Activated effector memory CD4-positive, alpha-beta T cell treated with anti-CD3 and anti-CD28 coated beads, Interleukin-2, amount 50 U/mL, for 16 hours (primary cell): ENCODE results near the gene LAMA3.

Experiments used
- DNase-seq: peaks from one replicate; pipeline ENCODE4 v3.0.0-alpha.2; 2020

Gene LAMA3

DNA sequence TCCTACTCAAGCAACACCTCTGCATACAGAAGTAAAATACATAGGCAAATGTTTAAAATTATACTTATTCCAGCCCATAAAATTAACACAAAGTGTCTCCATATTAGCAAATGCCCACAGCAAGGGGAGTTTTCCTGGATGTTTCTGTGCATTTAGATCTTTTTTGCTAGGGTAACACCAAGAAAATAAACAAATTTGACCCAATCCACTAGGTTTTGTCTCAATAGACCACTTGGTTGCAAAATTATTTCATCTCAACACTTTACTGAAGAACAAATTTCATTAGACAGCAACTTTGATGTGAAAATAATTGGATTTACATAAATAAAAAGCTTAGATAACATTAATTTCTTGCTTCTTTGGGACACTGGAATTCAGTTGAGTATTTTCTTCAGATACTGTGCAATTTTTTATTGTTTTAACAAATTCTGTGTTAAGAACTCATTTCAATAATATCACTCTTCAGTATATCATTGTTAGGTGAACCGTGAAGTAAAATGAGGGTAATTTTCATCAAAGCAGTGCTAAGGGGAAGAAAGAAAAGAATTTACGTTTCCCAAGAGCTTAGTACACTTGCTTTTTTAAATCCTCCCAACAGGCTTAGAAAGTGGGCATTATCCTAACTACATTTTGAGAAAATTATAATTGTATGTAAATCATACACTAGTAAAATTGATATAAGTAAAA, 191.8 kb downstream of the LAMA3 start:
- DNase-seq: no peak

- DNase-seq: no peak
Observed at GRCh38 chr18:23881778-23882177, 192.5 kb downstream of the LAMA3 start.

GRCh38 chr18:23882616-23883276, 193.5 kb downstream of the LAMA3 start:
- DNase-seq: no peak

DNA sequence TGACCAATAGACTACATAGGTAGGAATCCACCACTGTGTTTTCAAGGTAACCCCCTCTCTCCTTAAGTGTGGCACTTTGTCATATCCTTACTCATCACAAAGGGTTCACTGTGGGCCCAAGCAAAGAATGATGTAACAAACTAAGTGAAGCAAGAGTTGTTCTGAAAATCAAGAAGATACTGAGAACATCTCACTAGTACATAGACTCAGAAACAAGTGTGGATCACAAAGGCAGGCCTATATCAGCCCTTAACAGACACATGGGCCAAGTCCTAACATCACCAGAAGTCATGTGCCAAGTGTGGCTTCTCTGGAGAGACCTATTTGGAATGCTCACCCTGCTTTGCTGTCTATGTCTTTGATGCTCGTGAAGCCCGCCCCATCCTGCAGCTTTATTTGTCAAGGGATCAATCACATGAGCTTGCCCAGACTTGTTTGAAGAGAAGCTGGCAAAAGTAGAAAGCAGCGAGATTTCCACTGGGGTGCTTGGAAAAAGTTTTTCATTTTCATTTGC, 194.1 kb downstream of the LAMA3 start:
- DNase-seq: no peak

- DNase-seq: no peak
Observed at GRCh38 chr18:23884681-23885375, 195.6 kb downstream of the LAMA3 start.

DNA sequence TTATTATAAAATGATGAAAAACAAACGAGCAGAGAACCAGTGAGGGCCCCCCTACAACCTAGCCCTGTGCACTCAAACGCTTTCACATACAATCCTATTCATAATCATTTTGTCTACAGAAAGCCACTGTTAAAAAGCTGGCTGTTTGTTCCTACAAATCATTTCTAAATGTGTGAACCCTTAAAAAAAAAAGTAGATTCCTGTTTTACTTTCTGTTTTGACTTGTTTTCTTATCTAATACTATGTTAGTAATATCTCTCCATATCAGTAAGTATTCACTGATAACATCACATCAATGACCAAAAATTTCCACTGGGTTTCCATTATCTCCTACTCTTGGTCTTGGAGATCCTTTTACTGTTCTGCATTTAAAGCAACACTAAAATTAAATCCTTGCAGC, 196.5 kb downstream of the LAMA3 start:
- DNase-seq: no peak

DNA sequence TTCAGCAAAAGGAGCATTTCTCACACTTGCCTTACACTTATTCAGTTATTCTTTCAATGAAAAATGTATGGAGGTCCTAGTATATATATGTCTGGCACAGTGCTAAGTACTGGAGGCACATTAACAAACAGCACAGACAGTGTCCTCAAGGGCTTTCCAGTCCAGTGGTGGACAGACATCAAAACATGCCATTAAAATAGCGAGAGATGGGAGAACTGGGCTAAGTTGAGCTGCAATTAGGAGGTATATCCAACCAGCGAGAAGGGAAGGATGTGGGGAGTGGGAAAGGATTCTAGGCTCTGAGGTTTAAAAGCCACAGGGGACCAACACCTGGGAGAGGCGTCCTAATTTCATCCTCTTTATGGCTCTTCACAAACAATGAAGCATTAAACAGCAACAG, 197.8 kb downstream of the LAMA3 start:
- no peak for DNase-seq

DNA sequence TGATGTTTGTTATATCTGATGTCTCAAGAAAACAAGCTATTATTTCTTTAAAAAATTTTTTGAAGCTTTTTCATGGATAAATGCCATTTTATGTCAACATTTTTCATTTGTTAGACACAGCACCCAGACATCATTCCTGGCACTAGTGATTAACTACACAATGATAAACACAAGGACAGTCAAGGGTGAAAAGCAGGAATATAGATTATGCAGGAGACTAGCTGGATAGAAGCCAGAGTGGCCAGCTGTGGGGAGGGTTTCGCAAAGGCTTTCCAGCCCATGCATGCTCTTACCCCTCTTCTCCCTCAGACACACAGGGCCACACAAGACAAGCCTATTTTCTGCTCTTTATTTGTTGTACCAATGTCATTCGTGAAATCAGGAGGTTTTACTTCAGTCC, 198.2 kb downstream of the LAMA3 start:
- no peak for DNase-seq

- DNase-seq: no peak
Observed at GRCh38 chr18:23888881-23889280, 199.6 kb downstream of the LAMA3 start.

DNA sequence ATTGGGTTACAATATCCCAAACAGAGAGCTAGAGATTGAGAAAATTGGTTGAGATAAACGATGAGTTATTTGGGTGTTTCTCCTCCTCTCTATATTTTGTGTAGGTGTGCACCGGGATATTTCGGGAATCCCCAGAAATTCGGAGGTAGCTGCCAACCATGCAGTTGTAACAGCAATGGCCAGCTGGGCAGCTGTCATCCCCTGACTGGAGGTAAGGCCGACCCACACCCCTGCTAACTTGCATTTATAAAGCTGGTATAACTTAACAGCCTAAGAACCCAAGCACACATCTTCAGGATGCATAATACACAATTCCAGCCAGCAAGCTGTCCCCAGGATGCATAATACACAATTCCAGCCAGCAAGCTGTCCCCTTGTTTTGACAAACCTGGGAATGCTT, 200.7 kb downstream of the LAMA3 start:
- DNase-seq: no peak

- no peak for DNase-seq
Observed at GRCh38 chr18:23890589-23890988, 201.3 kb downstream of the LAMA3 start.

- DNase-seq: no peak
Observed at GRCh38 chr18:23893653-23894052, 204.4 kb downstream of the LAMA3 start.

GRCh38 chr18:23894661-23895175, 205.5 kb downstream of the LAMA3 start:
- no peak for DNase-seq

DNA sequence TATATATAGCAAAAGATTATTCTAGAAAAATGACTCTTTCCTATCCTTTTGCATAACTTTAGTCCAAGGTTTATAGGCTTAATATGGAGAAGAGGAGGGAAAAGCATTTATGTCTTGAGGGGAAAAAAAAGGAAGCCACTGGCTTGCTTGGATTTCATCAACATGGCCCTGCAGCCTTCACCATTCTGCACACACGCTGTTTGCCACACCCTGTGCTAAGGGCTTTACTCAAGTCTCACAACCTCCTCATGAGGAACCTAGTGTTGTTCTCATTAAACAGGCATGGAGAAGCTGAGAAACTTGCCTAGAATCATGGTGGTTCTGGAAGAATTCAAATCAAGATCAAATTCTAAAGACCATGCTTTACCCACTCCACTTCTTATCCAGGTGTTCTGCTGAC, 208.0 kb downstream of the LAMA3 start:
- DNase-seq: no peak

DNA sequence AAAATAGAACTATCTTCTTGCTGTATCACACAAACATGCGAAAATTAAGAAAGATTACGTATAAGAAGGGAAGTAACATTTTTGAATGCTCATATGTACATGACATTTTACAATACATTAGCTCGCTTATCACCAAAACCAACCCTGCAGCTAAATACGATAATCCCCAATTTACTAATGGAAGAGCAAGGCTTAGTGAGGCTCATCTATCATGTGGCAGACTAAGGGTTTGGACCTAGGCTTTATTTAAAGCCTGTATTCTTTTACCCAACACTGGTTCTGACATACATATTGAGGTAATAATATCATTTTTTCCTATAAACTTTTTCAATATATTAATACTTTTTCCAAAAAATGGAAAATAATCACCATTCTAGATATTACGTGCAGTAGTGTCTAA, 208.5 kb downstream of the LAMA3 start:
- DNase-seq: no peak

- DNase-seq: no peak
Observed at GRCh38 chr18:23900994-23901393, 211.7 kb downstream of the LAMA3 start.

DNA sequence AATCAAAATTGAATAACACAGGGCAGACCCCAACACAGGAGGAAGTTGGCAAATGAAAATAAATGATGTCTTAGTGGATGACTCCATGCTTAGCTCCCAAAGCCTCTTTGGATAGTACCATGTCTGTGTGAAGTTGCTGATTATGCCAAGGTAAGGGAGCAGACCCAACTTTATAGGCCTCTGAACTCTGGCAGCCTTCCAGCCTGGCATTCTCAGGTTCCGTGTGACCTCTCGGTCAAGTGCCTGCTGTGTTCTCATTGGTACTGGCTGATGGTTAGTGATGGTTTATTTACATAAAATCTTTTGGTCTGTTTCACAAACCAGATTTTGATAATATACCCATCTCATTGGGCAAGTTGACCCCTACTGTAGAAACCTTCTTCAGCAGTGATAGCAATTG, 213.1 kb downstream of the LAMA3 start:
- DNase-seq: no peak

DNA sequence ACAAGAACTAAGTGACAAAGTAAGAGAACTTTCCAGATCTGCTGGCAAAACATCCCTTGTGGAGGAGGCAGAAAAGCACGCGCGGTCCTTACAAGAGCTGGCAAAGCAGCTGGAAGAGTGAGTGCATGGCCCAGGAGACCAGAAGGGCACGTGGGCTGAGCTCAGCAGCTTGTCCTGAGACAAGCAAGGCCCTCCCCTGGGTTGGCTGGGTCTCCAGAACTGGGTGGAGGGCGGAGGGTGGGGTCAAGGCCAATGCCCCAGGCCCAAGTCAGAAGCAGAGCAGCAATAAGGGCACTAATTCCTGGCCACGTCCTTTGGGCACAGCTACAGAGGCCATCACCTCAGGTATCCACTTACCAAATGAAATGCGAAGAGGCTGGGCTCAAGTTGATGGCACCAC, 214.7 kb downstream of the LAMA3 start:
- no peak for DNase-seq

DNA sequence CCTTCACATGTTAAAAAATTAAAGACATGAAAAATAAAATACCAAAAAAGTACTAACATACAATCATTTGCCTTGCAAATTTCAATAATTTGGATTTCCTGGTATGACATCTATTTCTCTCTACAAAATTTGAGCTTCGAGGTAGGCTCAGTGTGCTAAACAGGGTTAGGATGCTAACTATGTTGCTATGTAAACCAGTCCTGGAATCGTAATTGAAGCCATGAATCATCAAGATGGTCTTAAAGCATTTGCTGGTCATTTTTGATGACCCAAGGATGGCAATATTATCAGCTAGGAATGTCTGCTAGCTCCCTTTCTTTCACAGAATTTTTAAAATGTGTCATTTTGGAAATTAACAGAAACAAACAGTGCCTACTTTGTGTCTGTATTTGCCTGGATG, 217.4 kb downstream of the LAMA3 start:
- no peak for DNase-seq

- no peak for DNase-seq
Observed at GRCh38 chr18:23908827-23909226, 219.6 kb downstream of the LAMA3 start.

GRCh38 chr18:23910032-23910431, 220.8 kb downstream of the LAMA3 start:
- no peak for DNase-seq

GRCh38 chr18:23912356-23912755, 223.1 kb downstream of the LAMA3 start:
- DNase-seq: no peak

GRCh38 chr18:23916338-23916737, 227.1 kb downstream of the LAMA3 start:
- DNase-seq: no peak
